Measurements from ENCODE around the gene AGO1. TPM values are rescaled to one million over a fixed set of nuclear protein-coding genes. Genes with fewer than 3 reads are reported as not detected.

AGO1 gene
- total and polyA plus RNA-seq, 10 of the 15 experiments (the other 5 are each of a cell fraction or from before 2014, with no cell fraction given), result 1.8 to 24.0 (median 8.1) TPM

DNA sequence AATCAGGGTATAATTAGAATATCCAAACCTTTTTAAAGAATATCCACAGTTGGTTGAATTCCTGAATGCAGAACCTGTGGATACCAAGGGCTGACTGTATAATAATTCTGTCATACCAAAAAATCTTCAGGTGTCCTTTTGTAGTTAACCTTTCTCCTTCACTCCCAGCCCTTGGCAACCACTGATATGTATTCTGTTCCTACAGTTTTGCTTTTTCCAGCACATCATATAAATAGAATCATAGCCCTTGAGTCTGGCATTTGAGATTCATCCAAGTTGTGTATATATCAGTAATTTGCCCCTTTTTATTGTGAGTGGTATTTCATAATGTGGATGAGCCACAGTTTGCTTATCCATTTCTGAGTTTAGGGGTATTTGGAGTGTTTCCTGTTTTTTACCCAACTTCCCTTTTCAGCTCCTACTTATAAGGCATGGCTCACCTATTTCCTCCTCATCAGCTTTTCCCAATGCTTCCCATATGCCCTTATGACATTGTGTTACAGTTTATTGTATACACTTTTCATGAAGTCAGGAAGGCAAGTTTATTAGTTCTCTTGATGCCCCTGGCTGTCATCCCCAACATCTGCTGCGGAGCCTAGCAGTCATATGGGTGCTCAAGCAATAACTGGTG, 35.0 kb upstream of the AGO1 start (continued):
- TF ChIP-seq CUX1 (IDR thresholded peaks at IDR 0.05; ENCODE audit: insufficient replicate concordance, low read depth, low read length) (no peak), SMARCA5 (IDR thresholded peaks at IDR 0.05) (no peak), CTCF (IDR thresholded peaks at IDR 0.05 in 2 of 3, conservative IDR thresholded peaks at IDR 0.05 in 1 of 3; ENCODE audit: control insufficient read depth in 2 of 3, extremely low read depth in 1 of 3, insufficient read depth in 1 of 3, low read depth in 3 of 3, low read length in 3 of 3) (no peak), JUNB (IDR thresholded peaks at IDR 0.05) (no peak), CBFB (IDR thresholded peaks at IDR 0.05; ENCODE audit: low read depth) (no peak), ATF2 (IDR thresholded peaks at IDR 0.05; ENCODE audit: low read length) (no peak), ZBTB33 (IDR thresholded peaks at IDR 0.05) (no peak), ZNF622 (IDR thresholded peaks at IDR 0.05) (no peak)
- TF ChIP-seq, protein P1, sequence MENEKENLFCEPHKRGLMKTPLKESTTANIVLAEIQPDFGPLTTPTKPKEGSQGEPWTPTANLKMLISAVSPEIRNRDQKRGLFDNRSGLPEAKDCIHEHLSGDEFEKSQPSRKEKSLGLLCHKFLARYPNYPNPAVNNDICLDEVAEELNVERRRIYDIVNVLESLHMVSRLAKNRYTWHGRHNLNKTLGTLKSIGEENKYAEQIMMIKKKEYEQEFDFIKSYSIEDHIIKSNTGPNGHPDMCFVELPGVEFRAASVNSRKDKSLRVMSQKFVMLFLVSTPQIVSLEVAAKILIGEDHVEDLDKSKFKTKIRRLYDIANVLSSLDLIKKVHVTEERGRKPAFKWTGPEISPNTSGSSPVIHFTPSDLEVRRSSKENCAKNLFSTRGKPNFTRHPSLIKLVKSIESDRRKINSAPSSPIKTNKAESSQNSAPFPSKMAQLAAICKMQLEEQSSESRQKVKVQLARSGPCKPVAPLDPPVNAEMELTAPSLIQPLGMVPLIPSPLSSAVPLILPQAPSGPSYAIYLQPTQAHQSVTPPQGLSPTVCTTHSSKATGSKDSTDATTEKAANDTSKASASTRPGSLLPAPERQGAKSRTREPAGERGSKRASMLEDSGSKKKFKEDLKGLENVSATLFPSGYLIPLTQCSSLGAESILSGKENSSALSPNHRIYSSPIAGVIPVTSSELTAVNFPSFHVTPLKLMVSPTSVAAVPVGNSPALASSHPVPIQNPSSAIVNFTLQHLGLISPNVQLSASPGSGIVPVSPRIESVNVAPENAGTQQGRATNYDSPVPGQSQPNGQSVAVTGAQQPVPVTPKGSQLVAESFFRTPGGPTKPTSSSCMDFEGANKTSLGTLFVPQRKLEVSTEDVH (IDR thresholded peaks at IDR 0.05; ENCODE audit: low read depth, partially characterized antibody), result no peak
- TF ChIP-seq, protein P2, sequence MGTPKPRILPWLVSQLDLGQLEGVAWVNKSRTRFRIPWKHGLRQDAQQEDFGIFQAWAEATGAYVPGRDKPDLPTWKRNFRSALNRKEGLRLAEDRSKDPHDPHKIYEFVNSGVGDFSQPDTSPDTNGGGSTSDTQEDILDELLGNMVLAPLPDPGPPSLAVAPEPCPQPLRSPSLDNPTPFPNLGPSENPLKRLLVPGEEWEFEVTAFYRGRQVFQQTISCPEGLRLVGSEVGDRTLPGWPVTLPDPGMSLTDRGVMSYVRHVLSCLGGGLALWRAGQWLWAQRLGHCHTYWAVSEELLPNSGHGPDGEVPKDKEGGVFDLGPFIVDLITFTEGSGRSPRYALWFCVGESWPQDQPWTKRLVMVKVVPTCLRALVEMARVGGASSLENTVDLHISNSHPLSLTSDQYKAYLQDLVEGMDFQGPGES (IDR thresholded peaks at IDR 0.05), result no peak
